OCI-LY1 (cell line): Measurements from ENCODE around the gene EEFSEC.

ENCODE experiments used
- H2AFZ ChIP-seq: fragments of 200-600 bp; sonication (generic), shearing (Covaris generic); 2 replicates; pipeline ENCODE4 v1.6.0; 2014; ENCODE audit warnings: antibody characterized with exemption, mild to moderate bottlenecking, low read length
- H3F3A ChIP-seq: fragments of 200-600 bp; sonication (generic), shearing (Covaris generic); 2 replicates; pipeline ENCODE4 v1.6.0; 2014; ENCODE audit warnings: mild to moderate bottlenecking, antibody characterized with exemption, low read length, moderate library complexity; ENCODE audit not compliant: insufficient read depth
- H3K27ac ChIP-seq: fragments of 200-600 bp; sonication (generic); 2 replicates; pipeline ENCODE4 v1.5.1; 2014; ENCODE audit warnings: low read length, mixed run types, mild to moderate bottlenecking, low read depth; ENCODE audit not compliant: poor library complexity, severe bottlenecking
- H3K27me3 ChIP-seq: fragments of 200-600 bp; sonication (generic); 2 replicates; pipeline ENCODE4 v1.6.0; 2014; ENCODE audit warnings: antibody characterized with exemption, mild to moderate bottlenecking, low read length, moderate library complexity; ENCODE audit not compliant: insufficient read depth
- H3K36me3 ChIP-seq: fragments of 200-600 bp; sonication (generic); 2 replicates; pipeline ENCODE4 v1.6.1; 2014; ENCODE audit warnings: mild to moderate bottlenecking, antibody characterized with exemption, low read length, moderate library complexity, mixed read lengths; ENCODE audit not compliant: insufficient read depth
- H3K4me1 ChIP-seq: fragments of 200-600 bp; sonication (generic); 2 replicates; pipeline ENCODE4 v1.5.1; 2014; ENCODE audit warnings: mild to moderate bottlenecking, low read length, moderate library complexity; ENCODE audit not compliant: insufficient read depth, severe bottlenecking
- H3K4me2 ChIP-seq: fragments of 200-600 bp; sonication (generic), shearing (Covaris generic); 2 replicates; pipeline ENCODE4 v1.6.1; 2014; ENCODE audit warnings: low read length
- H3K4me3 ChIP-seq: fragments of 200-600 bp; sonication (generic); 2 replicates; pipeline ENCODE4 v1.5.1; 2014; ENCODE audit warnings: low read length, low read depth, mild to moderate bottlenecking, mixed read lengths; ENCODE audit not compliant: poor library complexity, severe bottlenecking
- H3K79me2 ChIP-seq: fragments of 200-600 bp; shearing (Covaris generic); 2 replicates; pipeline ENCODE4 v1.6.1; 2016; ENCODE audit warnings: mixed run types, low read length, mixed read lengths; ENCODE audit not compliant: insufficient read depth
- H3K9ac ChIP-seq: fragments of 200-600 bp; sonication (generic), shearing (Covaris generic); 2 replicates; pipeline ENCODE4 v1.6.1; 2014; ENCODE audit warnings: mild to moderate bottlenecking, low read length, mixed read lengths
- H3K9me2 ChIP-seq: fragments of 200-600 bp; sonication (generic), shearing (Covaris generic); 2 replicates; pipeline ENCODE4 v1.6.1; 2014; ENCODE audit warnings: low read depth, mild to moderate bottlenecking, low read length, mixed read lengths
- H3K9me3 ChIP-seq: fragments of 200-600 bp; shearing (Covaris generic); 2 replicates; pipeline ENCODE4 v1.6.1; 2014; ENCODE audit warnings: low read length, mixed read lengths
- H4K20me1 ChIP-seq: fragments of 200-600 bp; sonication (generic), shearing (Covaris generic); 2 replicates; pipeline ENCODE4 v1.6.0; 2016; ENCODE audit warnings: mild to moderate bottlenecking, low read length; ENCODE audit not compliant: insufficient read depth
- EZH2 ChIP-seq: fragments of 200-600 bp; sonication (generic), shearing (Covaris generic); IDR thresholded peaks from 2 replicates; pipeline ENCODE4 v1.8.0; 2017; ENCODE audit warnings: borderline replicate concordance, mixed run types, mild to moderate bottlenecking, antibody characterized with exemption, low read length, moderate library complexity, mixed read lengths
- TF ChIP-seq, protein P1 (sequence below): fragments of 200-600 bp; sonication (generic), shearing (Covaris generic); IDR thresholded peaks from 2 replicates; pipeline ENCODE4 v1.5.1; 2017; ENCODE audit warnings: mild to moderate bottlenecking, antibody characterized with exemption, low read length, moderate library complexity, mixed read lengths

The EEFSEC gene

DNA sequence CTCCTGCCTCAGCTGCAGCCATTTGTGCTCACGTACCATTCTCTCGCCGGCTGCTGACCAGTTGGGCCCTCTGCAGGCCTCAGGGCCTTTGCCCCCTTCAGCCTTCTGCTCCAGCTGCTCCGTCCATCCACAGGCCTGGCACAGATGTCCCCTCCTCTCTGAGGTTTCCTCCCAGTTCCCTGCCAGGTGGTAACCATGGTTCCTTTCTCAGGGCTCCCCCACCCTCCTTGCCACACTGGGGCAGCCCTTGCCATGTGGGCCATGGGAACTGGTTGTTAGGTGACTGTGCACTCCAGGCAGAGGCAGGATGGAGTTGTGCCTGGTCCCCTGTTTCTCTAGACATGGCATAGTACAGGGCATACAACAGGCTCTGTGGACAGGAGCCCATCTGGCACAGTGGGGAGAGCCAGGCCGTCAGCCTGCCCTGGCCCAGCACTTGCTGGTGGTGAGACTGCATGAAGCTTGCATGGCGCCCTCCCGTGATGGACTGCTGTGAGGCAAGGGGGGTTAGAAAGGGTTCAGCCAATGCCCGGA is 164.5 kb downstream of the EEFSEC start:
- no peaks in the 10 kb centered on the region for H3K9me2 ChIP-seq
- H3K79me2 ChIP-seq: no peaks in the 10 kb centered on the region
- H3K36me3 ChIP-seq: no peaks in the 10 kb centered on the region
- H2AFZ ChIP-seq: no peak overlapping the region
- H3K27me3 ChIP-seq: no peaks in the 10 kb centered on the region
- no peaks in the 10 kb centered on the region for H3K4me1 ChIP-seq
- H3K27ac ChIP-seq: no peak overlapping the region
- H3F3A ChIP-seq: no peaks in the 10 kb centered on the region
- no peak overlapping the region for H3K9ac ChIP-seq
- H3K4me2 ChIP-seq: no peak overlapping the region
- no peak overlapping the region for H3K4me3 ChIP-seq
- H4K20me1 ChIP-seq: no peaks in the 10 kb centered on the region
- no peak for TF ChIP-seq EZH2
- TF ChIP-seq, protein P1, sequence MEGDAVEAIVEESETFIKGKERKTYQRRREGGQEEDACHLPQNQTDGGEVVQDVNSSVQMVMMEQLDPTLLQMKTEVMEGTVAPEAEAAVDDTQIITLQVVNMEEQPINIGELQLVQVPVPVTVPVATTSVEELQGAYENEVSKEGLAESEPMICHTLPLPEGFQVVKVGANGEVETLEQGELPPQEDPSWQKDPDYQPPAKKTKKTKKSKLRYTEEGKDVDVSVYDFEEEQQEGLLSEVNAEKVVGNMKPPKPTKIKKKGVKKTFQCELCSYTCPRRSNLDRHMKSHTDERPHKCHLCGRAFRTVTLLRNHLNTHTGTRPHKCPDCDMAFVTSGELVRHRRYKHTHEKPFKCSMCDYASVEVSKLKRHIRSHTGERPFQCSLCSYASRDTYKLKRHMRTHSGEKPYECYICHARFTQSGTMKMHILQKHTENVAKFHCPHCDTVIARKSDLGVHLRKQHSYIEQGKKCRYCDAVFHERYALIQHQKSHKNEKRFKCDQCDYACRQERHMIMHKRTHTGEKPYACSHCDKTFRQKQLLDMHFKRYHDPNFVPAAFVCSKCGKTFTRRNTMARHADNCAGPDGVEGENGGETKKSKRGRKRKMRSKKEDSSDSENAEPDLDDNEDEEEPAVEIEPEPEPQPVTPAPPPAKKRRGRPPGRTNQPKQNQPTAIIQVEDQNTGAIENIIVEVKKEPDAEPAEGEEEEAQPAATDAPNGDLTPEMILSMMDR: no peak
- H3K9me3 ChIP-seq: no peaks in the 10 kb centered on the region

DNA sequence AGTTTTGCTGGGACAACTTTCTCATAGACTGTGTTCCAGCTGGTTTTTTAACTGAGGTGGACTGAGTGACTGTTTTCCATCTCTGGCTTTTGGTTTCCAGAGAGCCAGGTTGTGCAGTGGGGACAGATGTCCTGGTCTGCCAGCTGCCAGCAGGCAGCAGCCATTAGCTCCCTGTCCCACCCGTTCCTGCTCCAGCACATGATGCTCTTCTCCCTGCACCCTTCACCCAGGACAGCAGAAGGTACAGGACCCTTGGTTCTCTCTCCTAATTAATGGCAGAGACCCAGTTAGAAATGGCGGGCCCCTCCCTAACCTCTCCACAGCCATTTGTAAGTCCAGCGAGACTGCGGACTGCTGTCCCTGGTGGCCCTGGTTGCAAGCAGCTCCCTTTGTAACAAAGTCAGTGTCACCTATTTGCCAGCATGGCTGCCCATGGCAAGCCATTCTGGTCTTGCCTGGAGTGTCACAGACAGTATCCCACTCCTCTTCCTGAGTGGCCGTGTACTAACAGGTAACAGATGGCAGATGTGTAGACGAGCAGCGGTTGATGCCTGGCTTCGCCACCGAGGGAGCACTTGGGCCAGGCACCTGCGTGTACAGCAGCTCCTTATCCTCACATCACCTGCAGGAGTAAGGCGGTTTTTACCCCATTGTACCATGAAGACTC is 165.1 kb downstream of the EEFSEC start:
- Histone ChIP-seq H3K27ac (no peak overlapping the region), H3K27me3 (no peaks in the 10 kb centered on the region), H4K20me1 (no peaks in the 10 kb centered on the region), H3K4me3 (no peak overlapping the region), H2AFZ (no peak overlapping the region), H3K9ac (no peak overlapping the region), H3K4me1 (no peaks in the 10 kb centered on the region), H3K36me3 (no peaks in the 10 kb centered on the region), H3K9me3 (no peaks in the 10 kb centered on the region), H3K79me2 (no peaks in the 10 kb centered on the region), H3K4me2 (no peak overlapping the region), H3K9me2 (no peaks in the 10 kb centered on the region), H3F3A (no peaks in the 10 kb centered on the region)
- TF ChIP-seq EZH2: no peak
- TF ChIP-seq, protein P1: no peak

DNA sequence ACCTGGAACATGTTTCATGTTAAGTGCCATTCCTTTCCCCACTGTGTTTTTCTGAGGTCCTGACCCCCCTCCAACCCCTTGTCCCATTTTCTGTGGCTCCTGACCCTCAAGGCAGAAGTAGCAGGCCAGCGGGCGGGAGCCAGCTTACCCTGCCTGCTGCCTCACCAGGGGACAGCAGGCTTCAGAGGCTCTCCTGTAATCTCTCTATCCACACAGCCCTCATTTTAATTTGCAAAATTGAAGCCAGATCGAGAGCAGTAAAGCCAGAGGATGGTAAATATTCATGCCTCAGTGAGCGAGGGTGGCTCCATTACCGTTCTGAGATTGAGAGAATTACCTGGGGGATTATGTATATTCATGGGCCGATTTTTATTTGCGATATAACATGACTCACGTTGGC is 165.8 kb downstream of the EEFSEC start:
- H3K79me2 ChIP-seq: no peaks in the 10 kb centered on the region
- TF ChIP-seq EZH2: no peak
- TF ChIP-seq, protein P1: no peak
- H3K9ac ChIP-seq: no peak overlapping the region
- H3K4me2 ChIP-seq: no peak overlapping the region
- no peak overlapping the region for H3K4me3 ChIP-seq
- H3K4me1 ChIP-seq: no peaks in the 10 kb centered on the region
- H3F3A ChIP-seq: no peaks in the 10 kb centered on the region
- no peaks in the 10 kb centered on the region for H3K36me3 ChIP-seq
- no peaks in the 10 kb centered on the region for H3K9me2 ChIP-seq
- H3K27me3 ChIP-seq: no peaks in the 10 kb centered on the region
- no peaks in the 10 kb centered on the region for H4K20me1 ChIP-seq
- no peak overlapping the region for H2AFZ ChIP-seq
- H3K9me3 ChIP-seq: no peaks in the 10 kb centered on the region
- no peak overlapping the region for H3K27ac ChIP-seq
